ENCODE data around the gene SH3PXD2B.
A peak's percentile ranks its signal among the peaks of the same experiment; 100 is the strongest.

The SH3PXD2B gene

DNA sequence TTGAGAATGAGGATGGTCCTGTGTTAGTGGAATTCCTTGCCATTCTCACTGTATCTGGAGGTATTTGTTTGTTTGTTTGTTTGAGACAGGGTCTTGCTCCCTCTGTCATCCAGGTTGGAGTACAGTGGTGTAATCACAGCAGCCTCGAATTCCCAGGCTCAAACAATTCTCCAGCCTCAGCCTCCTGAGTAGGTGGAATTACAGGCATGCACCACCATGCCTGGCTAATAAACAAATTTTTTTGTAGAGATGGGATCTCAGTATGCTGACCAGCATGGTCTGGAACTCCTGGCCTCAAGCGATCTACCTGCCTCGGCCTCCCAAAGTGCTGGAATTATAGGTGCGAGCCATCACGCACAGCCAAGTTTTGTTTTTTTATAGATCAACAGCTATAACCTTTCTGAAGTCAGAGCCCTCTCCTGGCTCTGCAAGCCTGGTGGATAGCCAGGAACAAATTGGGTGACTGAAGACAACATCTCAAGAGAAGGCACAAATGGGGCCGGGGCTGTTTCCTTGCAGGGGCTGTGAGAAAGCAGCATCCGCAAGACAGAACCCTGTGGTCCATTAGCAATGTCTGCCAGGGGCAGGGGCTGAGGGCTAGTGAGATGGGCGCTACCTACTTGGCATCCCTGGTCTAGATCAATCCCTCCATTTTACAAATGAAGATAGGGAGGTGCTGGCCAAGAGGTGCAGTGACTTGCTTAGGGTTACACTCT is 18.8 kb downstream of the SH3PXD2B start:
- DNase-seq = no peak

DNA sequence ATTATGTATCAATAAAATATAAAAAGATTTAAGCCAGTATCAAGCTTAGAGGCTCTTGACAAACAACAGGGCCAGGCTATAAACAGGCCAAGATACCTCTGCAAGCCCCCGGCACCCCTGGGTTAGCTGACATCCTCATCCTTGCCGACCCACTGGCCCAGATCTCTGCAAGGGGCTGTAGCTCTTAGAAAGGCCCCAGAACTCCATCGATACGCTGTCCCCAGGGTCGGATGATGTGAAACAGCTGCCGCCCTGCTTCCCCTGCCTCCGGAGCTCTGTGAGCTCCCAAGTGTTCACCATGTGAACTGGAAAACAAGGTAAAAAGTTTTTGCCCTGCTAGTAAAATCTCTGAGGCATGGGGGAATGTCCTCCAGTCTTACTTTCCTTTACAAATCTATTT is 20.1 kb downstream of the SH3PXD2B start:
- no peak for DNase-seq

DNA sequence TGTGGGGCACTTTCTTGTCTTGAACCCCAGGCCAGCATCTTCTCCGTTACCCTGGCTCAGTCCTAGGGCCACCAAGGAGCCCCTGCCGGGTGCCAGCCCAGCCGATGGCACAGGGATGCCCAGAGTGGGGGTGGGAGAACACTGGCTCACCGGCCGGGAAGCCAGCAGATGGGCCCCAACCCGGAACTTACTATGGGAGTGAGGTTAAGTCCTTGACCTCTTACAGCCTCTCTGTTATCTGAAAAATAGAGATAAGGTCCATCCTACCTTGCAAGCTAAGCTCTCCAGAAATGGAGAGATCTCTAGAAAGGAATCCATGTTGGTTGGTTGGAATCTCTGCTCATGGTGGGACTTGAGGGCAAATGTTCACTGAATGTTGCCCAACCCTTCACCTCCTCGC is 20.8 kb downstream of the SH3PXD2B start:
- DNase-seq = no peak

DNA sequence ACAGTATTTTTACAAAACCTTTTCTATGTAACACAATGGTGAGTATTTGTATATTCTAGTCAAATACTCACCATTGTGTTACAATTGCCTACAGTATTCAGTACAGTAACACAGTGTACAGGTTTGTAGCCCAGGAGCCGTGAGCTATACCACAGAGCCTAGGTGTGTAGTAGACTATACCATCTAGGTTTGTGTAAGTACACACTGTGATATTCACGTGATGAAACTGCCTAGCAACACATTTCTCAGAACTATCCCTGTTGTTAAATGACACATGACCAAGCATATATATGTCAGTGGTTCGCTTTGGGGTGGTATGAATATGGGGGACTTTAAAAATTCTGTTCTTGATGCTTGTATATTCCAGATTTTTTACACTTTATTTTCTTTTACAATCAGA is 21.3 kb downstream of the SH3PXD2B start:
- no peak for DNase-seq

DNA sequence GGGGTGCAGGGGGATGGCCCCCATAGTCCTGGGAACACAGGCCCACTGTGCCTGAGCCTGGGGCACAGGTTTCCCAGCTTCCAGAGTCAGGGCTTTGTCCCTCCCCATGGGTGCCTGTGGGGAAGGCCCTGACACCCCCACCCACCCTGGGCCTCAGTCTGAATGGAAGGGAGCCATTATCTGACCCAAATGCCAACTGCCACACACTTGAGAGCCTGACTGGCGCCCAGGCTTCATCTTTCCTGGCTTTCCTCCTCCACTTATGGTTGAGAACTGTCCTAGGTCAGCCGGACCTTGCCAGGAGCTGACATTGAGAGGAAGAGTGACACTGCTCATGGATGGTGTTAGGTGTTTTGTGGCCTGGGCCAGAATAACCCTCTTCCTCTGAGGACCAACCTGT is 24.0 kb downstream of the SH3PXD2B start:
- no peak for DNase-seq

DNA sequence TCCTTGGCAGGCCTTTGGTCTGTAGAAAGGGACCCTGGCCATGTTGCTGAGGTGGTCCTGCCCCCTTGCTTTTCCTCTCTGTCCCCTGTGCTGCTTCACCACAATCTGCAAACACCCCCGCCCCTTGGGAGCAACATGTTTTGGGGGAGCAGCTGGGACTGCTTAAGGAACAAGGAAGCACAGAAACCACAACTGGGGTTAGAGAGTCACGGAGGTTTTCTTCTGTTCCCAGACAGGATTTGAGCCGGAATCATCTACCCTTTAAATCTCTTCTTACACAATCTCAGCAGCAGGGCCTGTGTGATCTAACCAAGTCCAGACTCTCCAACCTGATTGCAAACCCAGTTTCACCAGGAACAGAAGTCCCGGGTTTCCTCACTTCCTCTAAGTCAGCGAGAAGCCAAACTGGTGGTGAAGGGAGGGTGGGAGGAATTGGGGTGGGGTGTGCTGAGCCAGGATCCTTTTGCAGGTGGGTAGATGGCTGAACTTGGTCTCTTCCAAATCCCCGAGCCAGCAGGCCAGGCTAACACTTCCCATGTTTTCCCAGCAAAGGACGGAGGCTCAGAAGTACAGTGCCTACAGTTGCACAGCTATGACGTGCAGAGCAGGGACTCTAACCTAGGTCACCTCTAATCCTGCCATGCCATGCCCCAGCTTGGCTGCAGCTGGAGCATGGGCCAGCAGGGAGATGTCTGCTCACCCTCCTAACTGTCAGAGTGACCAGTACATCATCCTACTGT is 25.0 kb downstream of the SH3PXD2B start:
- no peak for DNase-seq

DNA sequence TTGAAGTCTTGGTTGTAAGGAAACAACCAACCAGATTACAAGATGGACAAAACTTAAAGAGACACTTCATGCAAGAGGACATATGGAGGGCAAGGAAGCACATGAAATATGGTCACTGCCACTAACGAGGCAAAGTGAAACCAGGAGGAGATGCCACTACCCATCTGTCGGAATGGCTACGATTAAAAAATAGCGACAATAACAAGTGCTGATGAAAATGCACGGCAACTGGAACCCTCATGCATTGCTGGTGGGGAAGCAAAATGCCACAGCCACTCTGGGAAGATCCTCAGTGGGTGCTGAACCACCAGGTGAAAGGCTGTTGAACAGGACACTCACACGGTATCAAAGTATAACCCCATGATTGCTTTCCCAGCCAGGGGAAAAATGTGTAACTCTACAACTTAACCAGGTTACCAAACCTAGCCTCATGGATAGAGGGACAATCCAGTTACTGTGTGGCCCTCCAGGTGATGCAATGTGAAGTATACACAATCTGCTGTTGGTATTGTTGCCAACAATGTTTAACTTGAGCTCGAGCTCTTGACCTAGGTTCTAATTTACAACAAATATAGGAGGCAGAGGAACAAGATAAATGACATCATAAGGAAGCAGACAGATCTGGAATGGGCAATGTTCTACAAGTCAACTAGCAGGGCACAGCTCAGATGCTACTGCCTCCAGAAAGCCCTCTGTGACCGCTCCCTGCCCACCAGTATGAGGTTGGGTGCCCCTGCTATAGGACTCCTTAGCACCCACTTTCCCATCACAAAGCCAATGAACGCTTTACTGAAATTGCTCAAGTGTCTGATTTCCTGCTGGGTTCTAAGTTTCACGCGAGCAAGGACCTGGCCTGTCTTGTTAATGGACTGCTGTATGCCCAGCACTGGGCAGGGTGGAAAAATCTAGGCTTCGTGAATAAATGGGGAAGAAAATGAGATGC is 25.8 kb downstream of the SH3PXD2B start:
- no peak for DNase-seq

DNA sequence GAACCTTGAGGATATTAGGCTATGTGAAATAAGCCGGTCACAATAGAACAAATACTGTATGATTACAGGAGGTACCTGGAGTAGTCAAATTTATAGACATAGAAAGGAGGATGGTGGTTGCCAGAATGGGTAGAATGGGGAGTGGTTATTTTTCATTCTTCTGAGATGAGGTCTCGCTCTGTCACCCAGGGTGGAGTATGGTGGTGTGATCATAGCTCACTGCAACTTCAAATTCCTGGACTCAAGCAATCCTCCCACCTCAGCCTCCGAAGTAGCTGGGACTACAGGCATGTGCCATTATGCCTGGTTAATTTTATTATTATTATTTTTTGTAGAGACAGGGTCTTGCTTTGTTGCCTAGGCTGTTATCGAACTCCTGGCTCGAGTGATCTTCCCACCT is 27.1 kb downstream of the SH3PXD2B start:
- no peak for DNase-seq

DNA sequence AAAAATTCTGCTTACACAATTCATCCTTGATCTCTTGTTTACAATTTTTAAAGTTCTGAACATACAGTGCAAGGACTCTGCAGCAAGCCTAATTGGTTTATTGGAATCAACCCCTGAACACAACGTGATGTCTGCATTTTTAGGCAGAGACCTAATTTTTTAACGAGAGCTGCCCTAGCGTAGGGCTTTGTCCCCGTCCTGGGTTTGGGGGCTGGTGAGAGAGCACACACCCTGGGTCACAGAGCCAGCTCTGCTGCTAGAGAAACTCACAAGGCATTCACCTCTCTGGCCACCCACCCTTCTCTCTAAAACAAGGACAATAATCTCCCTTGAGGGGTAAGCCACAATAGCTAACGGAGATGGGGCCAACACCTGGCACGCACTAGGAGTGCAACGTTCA is 28.2 kb downstream of the SH3PXD2B start:
- no peak for DNase-seq

DNA sequence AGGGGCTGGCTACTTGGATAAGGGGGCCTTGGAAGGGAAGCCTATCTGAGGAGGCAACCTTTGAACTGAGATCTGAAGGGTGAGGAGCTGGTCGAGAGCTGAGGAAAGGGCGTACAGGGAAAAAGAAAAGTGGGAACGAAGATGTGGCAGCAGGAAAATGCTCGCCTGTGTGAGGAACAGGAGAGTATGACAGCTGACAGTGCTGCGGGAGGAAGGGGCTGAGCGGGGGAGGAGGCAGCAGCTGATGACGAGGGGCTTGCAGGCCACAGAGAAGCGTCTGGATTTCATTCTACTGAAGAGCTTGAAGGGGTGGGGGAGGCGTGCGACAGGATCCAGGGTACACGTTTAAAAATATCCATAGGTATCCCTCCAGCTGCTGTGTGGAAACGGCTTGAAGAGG is 28.9 kb downstream of the SH3PXD2B start:
- no peak for DNase-seq

DNA sequence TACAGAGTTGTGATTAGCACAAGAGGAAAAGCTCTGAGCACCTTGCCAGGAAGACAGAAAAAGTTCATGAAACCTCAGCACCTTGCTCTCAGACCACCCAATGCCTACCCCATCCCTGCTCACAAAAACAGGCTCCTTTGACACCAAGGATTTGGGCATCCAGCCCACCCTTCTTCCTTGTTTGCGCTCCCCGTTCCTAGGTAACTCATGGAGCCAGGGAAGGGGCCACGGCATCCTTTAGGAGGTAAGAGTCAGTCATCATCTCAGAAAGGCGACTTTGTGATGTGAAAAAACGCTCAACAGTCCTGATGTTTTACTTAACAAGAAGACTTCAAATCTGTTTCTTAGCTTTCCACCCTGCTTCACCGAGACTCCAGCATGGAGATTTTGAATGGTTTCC is 29.5 kb downstream of the SH3PXD2B start:
- DNase-seq = no peak

DNA sequence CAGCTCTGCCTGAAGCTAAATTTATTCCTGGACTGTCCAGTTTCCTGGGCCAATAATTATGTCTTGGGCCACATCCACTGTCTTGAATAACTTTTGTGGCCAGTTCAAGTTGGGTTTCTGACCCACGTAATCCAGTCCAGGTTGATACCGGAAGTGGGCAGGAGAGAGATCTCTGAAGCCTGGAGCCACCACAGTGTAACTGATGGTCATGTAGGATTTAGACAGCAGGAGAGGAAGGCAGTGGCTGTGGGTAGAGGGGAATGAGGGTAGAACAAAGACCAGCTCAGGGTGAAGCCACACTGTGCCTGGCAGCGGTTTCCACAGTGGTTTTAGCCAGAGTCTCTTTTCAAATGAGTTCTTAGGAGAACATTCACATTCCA is 30.2 kb downstream of the SH3PXD2B start:
- DNase-seq = no peak

DNA sequence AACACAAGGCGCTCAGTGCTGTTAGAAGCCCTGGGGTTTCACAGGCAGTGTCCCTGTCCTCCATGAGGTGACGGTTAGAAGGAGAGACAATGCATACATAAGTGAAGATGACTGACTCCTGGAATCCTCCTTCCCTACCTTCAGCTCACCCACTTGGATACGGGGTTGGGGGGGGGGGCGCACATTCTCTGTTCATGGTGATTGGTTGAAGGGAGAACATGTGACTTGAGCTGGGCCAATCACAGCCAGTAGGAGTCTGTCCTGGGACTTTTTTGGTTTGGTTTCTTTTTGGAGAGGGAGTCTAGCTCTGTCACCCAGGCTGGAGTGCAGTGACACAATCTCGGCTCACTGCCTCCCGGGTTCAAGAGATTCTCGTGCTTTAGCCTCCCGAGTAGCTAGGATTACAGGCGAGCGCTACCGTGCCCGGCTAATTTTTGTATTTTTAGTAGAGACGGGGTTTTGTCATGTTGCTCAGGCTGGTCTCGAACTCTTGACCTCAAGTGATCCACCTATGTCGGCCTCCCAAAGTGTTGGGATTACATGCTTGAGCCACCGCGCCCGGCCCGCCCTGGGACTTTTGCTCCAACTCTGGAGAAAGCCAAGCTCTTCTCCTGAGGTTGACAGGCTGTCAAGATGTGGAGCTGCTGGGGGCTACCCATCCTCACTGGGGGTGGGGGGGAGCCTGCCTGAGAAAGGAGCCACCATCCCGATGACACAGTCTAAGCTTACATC is 30.8 kb downstream of the SH3PXD2B start:
- DNase-seq = no peak

DNA sequence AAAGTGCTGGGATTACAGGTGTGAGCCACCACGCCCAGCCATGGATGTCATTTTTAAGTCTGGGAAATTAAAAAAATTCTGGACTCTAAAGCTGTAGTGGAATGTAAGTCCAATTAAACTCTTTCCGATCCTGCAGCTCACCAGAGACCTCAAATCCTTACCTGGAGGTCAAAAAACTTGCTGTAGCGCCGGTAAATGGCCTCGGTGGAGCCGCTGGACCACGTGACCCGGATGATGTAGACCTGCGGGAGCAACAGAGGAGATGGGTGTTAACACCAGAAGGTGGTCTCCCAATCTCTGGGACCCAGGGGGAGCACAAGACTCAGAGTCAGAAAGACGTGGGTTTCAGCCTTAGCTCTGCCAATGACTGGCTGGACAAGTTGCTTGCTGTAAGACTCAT is 32.1 kb downstream of the SH3PXD2B start:
- no peak for DNase-seq

DNA sequence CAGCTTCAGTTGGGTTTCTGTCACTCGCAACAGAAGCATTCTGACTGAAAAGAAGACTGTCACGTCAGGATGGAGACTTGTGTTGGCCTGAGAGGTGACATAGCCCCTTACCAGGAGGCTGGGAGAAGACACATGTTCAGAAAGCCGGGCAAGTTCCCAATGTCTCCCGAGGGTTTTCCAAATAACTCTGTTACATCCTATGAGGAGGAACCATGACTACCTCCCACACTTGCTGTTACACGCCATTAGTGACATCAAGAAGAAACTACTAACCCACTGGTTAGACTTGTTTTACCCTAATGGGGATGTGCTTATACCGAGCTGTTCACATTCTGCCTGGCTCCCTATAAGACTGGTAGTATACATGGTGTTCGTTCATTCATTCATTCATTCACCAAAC is 33.3 kb downstream of the SH3PXD2B start:
- no peak for DNase-seq

DNA sequence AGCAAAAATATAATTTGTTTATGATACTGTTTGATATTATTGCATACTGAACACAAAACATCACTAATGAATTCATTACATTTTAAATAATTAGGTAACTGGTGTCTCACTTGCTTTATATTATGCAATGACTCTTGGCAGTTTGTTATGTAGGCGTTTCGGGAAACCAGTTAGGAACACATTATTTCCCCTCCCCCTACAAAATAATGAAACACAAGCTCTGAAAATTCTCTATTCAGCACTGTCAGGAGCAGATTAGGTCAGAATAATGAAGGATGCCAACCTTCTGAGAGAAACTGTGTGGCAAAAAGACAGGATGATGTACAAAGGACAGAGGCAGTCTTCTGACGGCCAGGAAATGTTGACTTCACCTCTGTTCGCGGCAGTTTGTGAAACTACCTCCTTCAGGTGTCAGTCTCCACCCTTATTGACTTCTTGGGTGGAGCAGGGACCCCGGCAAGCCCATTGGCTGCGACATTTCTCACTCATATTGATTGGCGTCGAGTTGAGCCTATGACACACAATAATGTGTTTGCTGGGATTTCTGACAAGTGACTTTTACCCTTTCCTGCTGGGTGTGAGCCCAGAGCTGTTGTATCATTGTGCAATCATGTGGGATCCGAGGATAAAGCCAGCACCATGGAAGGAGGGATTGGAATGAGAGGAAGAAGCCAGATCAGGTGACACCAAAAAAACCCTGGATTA is 33.9 kb downstream of the SH3PXD2B start:
- DNase-seq = peak; percentile 51

DNA sequence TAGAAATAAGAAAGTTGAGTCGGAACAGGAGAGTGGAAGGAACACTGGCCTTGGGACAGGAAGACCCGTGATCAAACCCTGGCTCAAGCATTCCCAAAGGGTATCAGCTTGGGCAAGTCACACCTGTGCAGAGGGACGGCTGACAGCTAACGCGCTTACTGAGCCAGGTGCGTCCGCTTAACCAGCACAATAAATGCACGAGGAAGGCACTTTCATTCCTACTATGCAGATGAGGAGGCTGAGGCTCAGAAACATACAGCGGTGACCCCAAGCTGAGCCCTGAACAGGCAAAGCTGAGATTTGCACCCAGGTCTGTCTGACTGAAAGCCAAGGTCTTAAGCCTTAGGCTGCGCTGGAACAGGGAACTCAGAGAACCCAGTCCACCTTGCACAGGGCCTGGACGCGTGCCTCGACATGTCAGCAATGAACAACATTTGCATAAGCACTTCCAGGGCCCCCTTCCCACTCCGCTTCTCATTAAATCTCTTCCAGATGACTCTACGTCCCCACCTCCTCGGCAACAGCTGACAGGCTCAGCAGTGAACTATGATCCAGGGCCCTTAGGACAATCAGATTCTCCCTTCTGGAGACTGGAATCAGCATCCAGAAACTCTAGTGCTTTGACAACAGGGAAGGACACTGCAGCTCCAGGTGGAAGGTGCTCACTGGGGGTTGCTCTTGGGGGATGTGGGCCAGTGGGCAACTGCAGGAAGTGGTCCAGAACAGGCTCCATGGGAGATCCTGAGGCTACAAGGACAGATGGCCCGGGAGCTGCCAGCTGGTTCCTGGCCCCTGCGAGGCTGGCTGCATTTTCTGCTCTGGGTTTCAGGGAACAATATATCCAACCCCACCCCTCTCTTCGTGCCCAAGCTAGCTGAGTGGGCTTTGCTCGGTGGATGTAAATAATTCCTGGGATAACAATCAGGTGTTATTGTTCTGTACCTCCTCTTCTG is 35.2 kb downstream of the SH3PXD2B start:
- DNase-seq = no peak

DNA sequence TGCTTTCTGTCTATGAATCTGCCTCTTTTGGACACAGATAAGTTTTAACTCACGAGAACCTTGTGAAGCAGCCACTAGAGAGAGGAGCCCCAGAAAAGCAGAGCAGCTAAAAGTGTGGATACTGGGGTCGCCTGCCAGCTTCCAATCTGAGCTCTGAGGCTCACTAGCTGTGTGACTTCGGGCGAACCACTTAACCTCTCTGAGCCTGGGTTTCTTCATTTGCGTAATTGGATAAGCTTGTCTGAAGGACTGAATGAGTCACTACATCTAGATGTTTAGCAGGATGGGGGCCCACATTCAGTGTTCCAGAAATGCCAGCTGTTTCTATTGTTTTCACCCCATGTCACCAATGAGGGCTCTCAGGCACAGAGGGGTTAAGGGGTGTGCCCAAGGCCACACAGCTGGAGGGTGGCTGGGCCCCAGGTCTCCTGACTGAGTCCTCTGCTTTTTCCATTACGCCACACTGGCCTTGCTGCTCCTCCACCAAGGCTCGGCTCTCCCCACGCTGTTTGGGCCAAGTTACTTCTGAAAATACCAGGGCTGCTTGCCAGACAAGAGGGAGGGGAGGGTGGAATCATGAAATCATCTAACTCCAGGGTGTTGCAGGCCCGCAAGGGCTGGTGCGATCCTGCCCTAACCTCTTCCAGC is 36.2 kb downstream of the SH3PXD2B start:
- DNase-seq = peak; percentile 84

DNA sequence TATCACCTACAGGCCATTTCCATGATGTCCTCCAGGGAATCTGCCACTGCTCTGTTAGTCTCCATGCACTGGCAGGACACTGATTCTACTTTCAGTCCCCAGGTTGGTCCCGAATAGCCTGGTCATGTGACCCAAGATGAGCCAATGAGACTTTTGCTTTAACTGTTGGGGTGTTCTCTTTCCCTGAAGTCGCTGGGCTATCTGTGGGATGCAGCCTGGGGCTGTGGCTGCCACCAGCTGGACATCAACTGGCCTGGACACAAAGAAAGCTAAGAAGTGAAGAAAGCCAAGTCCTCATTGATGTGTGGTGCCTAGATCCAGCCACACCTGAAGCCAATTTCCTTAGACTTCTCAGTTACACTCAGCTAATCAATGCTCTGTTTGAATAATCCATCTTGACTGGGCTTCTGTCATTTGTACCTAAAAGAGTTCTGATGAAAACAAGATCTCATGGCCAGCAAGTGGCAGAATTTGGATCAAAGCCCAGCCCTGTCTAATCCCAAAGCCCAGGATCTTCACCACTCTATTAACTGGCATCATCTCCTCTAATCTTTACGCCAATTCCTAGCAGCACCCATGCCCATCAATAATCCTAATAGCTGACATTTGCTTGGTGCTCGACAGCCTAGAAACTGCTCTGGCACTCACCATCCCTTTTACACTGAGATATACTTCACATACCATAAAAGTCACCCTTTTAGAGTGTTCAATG is 37.0 kb downstream of the SH3PXD2B start:
- DNase-seq = no peak

Measured in GOT3 (cell line).